K562 (cell line): Measurements from ENCODE around the gene MPDU1. TPM values are rescaled to one million over a fixed set of nuclear protein-coding genes. Genes with fewer than 3 reads are reported as not detected.
A peak's percentile ranks its signal among the peaks of the same experiment; 100 is the strongest.

Experiments used
- ATAC-seq: fragments of 200-7000 bp; cut with Tn5 transposase; 3 replicates; pipeline ENCODE4 v1.9.1; 2020; ENCODE audit warnings: moderate library complexity
- BruUV-seq: library from RNA; stranded (reverse); fragments of 400-500 nt; replicated peaks from 2 replicates; lab custom pipeline; 2021; lab: Mats Ljungman, UMichigan
- CTCF ChIA-PET: fragments of 300-600 bp; formaldehyde crosslinking; extraction: SDS; loops from one replicate; lab custom pipeline; 2021; ENCODE audit warnings: low intra/inter-chr PET ratio; lab: Yijun Ruan, JAX
- POLR2A ChIA-PET: fragments of 300-600, 350-650 bp; sonication (Branson Sonifier 250); formaldehyde crosslinking; extraction: SDS; loops from one replicate; lab custom pipeline; 2021; ENCODE audit warnings: antibody characterized with exemption, inconsistent platforms; lab: Yijun Ruan, JAX
- DNase-seq, 4 experiments: peaks; one replicate each; pipeline versions ENCODE4 v3.0.0 to v3.0.0-alpha.2; 2011 to 2018; ENCODE audit warnings: low spot score in 3 of 4, mixed read lengths in 3 of 4; ENCODE audit errors: extremely low read depth in 1 of 4
- FAIRE-seq: peaks from 2 replicates; lab custom pipeline; 2011; peaks lifted over from hg19 to GRCh38; lab: Jason Lieb, UNC
- H2AFZ ChIP-seq: 2 replicates; pipeline ENCODE4 v1.6.0; 2011; ENCODE audit warnings: low read depth, low read length, control low read depth, inconsistent platforms
- H3K27ac ChIP-seq: fragments of 200-600 bp; 3 replicates; pipeline ENCODE4 v1.8.0; 2011; ENCODE audit warnings: low read depth, mild to moderate bottlenecking, control low read depth, inconsistent platforms, low read length, moderate library complexity, mixed read lengths; ENCODE audit errors: extremely low read depth
- H3K27me3 ChIP-seq, 2 experiments: fragments of 300-600 bp in 1 of 2; 2 replicates in 1 of 2; 3 replicates in 1 of 2; pipeline versions ENCODE4 v1.6.0 to v1.8.0; 2011; ENCODE audit warnings: inconsistent platforms in 2 of 2, low read length in 2 of 2, mild to moderate bottlenecking in 1 of 2, mixed read lengths in 1 of 2, moderate library complexity in 1 of 2; ENCODE audit not compliant: control insufficient read depth in 2 of 2, insufficient read depth in 2 of 2
- H3K36me3 ChIP-seq: fragments of 300-600 bp; 3 replicates; pipeline ENCODE4 v1.8.0; 2011; ENCODE audit warnings: mild to moderate bottlenecking, low read length, inconsistent platforms; ENCODE audit not compliant: control insufficient read depth, insufficient read depth
- H3K4me1 ChIP-seq, 2 experiments: fragments of 200-600 bp in 1 of 2; replicated peaks in 1 of 2; 2 replicates in 1 of 2; 3 replicates in 1 of 2; pipeline versions ENCODE4 v1.5.1 to v1.8.0; 2011; ENCODE audit warnings: inconsistent platforms in 2 of 2, low read length in 2 of 2, mild to moderate bottlenecking in 1 of 2, mixed read lengths in 1 of 2, moderate library complexity in 1 of 2; ENCODE audit not compliant: control insufficient read depth in 2 of 2, insufficient read depth in 2 of 2
- H3K4me2 ChIP-seq: 2 replicates; pipeline ENCODE4 v1.6.1; 2011; ENCODE audit warnings: low read length, control low read depth, inconsistent platforms, mixed read lengths; ENCODE audit not compliant: insufficient read depth
- H3K4me3 ChIP-seq: fragments of 200-600 bp; sonication (generic), shearing (Covaris generic); 2 replicates; pipeline ENCODE4 v1.5.1; 2016; ENCODE audit warnings: control low read depth, inconsistent platforms
- H3K79me2 ChIP-seq: fragments of 200-600 bp; 3 replicates; pipeline ENCODE4 v1.8.0; 2011; ENCODE audit warnings: low read length, inconsistent platforms; ENCODE audit not compliant: control insufficient read depth, insufficient read depth
- H3K9ac ChIP-seq, 2 experiments: 2 replicates each; pipeline versions ENCODE4 v1.6.0 to v1.6.1; 2011; ENCODE audit warnings: low read depth in 2 of 2, low read length in 2 of 2, control low read depth in 1 of 2, inconsistent platforms in 1 of 2, mild to moderate bottlenecking in 1 of 2, mixed read lengths in 1 of 2; ENCODE audit not compliant: insufficient read depth in 1 of 2
- H3K9me1 ChIP-seq: one replicate; pipeline ENCODE4 v1.6.0; 2011; ENCODE audit warnings: inconsistent platforms, mild to moderate bottlenecking, low read length, moderate library complexity; ENCODE audit not compliant: control insufficient read depth, insufficient read depth
- H3K9me3 ChIP-seq: replicated peaks from 2 replicates; pipeline ENCODE4 v1.5.1; 2011; ENCODE audit warnings: low read depth, low read length, inconsistent platforms; ENCODE audit not compliant: control insufficient read depth, insufficient read depth
- H4K20me1 ChIP-seq: replicated peaks from 2 replicates; pipeline ENCODE4 v1.6.1; 2011; ENCODE audit warnings: low read length, inconsistent platforms, mixed read lengths; ENCODE audit not compliant: control insufficient read depth, insufficient read depth
- ARID4B ChIP-seq: sonication (generic); formaldehyde crosslinking; IDR thresholded peaks from 2 replicates; pipeline ENCODE4 v1.8.0; 2022; ENCODE audit warnings: mild to moderate bottlenecking, missing genetic modification reagents
- E2F5 ChIP-seq: sonication (generic); formaldehyde crosslinking; IDR thresholded peaks from 2 replicates; pipeline ENCODE4 v1.8.0; 2022; ENCODE audit warnings: mild to moderate bottlenecking, missing genetic modification reagents
- HCFC1 ChIP-seq: IDR thresholded peaks from 2 replicates; pipeline ENCODE4 v1.6.1; 2012; ENCODE audit warnings: low read depth, low read length, improper control_type of control experiment
- RUNX1 ChIP-seq: sonication (generic); IDR thresholded peaks from 2 replicates; pipeline ENCODE4 v1.6.1; 2016; ENCODE audit warnings: antibody characterized with exemption, low read depth
- SMAD4 ChIP-seq: fragments of 250-450 bp; sonication (Bioruptor Pico); conservative IDR thresholded peaks from 2 replicates; pipeline ENCODE4 v1.8.0; 2021; ENCODE audit warnings: inconsistent platforms, mild to moderate bottlenecking, moderate library complexity
- SMARCC2 ChIP-seq: fragments of 450-650 bp; IDR thresholded peaks from 2 replicates; pipeline ENCODE4 v1.6.1; 2017; ENCODE audit warnings: antibody characterized with exemption, moderate library complexity, mild to moderate bottlenecking, low read depth
- TAF9B ChIP-seq: fragments of 450-650 bp; IDR thresholded peaks from 2 replicates; pipeline ENCODE4 v1.6.1; 2018; ENCODE audit warnings: mild to moderate bottlenecking; ENCODE audit not compliant: partially characterized antibody
- ZNF12 ChIP-seq: sonication (generic); formaldehyde crosslinking; IDR thresholded peaks from 2 replicates; pipeline ENCODE4 v1.4.0; 2020; ENCODE audit warnings: mild to moderate bottlenecking, missing genetic modification reagents
- WGBS: fragments of 100-300 bp; shearing (Covaris generic); methylation state at CpG from one replicate; pipeline ENCODE4 v1.1.6; 2016; ENCODE audit warnings: low coverage, mixed read lengths; ENCODE audit not compliant: insufficient coverage; ENCODE audit errors: missing lambda C conversion rate; 5-methylcytosine and 5-hydroxymethylcytosine counted together
- in situ Hi-C: fragments of 300-500 bp; cut with MboI; formaldehyde crosslinking; loops from 4 replicates; pipeline ENCODE4 v1.15.0; 2018; ENCODE audit warnings: inconsistent platforms, mixed read lengths
- intact Hi-C: fragments of 100-400 bp; cut with micrococcal nuclease; formaldehyde crosslinking; loops from 2 replicates; pipeline ENCODE4 v1.14.2; 2022
- polyA plus RNA-seq, 8 experiments: library from polyadenylated mRNA; depleted of rRNA in 4 of 8; stranded (reverse) in 5 of 8; unstranded in 3 of 8; fragments of >200 nt; fragmentation: Nextera tagmentation in 2 of 8; fragmentation: Illumina TruSeq in 1 of 8; extraction: Ambion mirVana in 2 of 8; extraction: Trizol in 1 of 8; gene quantifications; 2 replicates each; pipeline versions ENCODE4 v1.2.1 to v1.2.3, GENCODE V29; 2011 to 2014; ENCODE audit warnings: inconsistent platforms in 1 of 8, missing spikeins in 1 of 8
- total RNA-seq, 7 experiments: library from RNA; depleted of rRNA in 6 of 7; stranded (reverse); fragments of >200 nt in 6 of 7; fragmentation: Illumina TruSeq in 2 of 7; extraction: Trizol in 2 of 7; gene quantifications; 2 replicates each; pipeline versions ENCODE4 v1.2.1 to v1.2.3, GENCODE V29; 2011 to 2021; ENCODE audit warnings: low replicate concordance in 1 of 7
- TF ChIP-seq, protein P1 (sequence below): IDR thresholded peaks from 2 replicates; pipeline ENCODE4 v1.6.1; 2011; ENCODE audit warnings: borderline replicate concordance, low read depth, mild to moderate bottlenecking, moderate library complexity, low read length; ENCODE audit not compliant: insufficient read depth, poor library complexity, severe bottlenecking

The MPDU1 gene
- total and polyA plus RNA-seq, 9 of the 15 experiments (the other 6 are each of a cell fraction or from before 2014, with no cell fraction given): 4.9 to 179 (median 77.1) TPM

DNA sequence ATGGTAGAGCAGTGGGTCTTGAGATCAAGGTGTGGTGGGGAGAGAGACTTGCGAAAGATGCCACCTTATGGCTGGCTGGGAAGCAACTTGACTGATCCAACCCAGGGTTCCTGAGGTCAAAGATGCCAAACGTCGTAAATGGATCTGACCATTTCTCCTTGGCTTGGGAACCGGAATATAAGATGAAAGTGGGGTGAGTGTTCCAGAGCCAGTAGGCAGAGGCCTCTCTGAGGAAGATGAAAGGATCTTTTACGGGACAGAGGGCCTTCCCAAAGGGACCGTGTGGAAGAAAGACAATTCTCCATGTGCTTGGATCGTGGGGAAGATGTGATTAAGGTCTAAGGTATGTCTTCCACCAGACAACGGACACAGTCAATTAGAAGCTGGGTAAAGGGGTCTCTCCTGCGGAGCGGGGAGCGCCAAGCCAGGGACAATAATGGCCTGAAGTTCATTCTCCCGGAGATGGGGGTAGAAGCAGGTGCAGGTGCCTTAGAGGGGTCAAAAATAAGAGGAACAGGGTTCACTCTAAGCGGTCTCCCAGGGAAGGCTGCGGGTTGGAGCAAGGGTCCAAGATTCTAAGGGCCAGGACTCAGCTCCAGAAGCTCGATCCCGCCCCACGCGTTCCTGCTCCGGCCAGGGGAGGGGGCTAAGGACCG lies 30.2 kb downstream of the MPDU1 start (continued):
- TF ChIP-seq ZNF12 (CRISPR knock-in tag): no peak
- TF ChIP-seq TAF9B: no peak
- TF ChIP-seq RUNX1: no peak
- peak; percentile 58; the same call in 1 of the 2 replicates for TF ChIP-seq SMARCC2

DNA sequence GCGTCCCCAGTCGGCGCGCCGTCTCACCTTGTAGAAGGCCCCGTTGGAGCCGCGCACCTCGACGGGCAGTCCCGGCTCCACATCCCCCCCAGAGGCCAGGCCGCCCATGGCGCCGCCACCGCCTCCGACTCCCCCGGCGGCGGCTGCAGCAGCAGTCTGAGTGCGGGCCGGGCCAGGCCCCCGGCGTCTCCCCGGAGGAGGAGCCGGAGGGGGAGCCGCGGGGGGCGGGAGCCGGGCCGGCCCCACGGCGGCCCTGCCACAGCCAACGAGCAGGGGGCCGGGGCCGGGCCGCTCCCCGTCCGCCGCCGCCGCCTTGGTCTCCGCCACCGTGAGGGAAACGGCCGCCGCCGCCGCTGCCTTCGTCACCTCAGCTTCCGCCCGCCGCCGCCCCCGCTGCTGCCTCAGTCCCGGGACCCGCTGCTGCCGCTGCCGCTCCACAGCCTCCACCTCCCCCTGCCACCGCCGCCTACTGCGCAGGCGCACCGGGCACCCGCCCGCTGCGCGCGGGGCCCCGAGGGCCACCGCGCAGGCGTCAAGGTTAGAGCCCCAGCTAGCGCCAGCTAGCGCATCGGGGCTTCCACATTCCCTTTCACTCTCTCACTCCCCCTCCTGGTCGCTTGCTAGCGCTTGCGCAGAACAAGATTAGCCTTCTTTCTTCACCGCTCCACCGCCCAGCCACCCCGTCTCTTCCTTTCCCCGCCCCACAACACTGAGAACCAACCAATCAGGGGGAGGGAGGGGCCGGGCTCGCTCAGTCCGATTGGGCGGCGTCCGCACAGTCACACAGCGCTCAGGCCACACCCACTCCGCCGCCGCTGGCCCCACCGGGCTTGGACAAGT lies 31.0 kb downstream of the MPDU1 start, which contains the start of gene FXR2:
Gene FXR2, minus strand, starts transcription at position 473 of the 840 bp plus-strand sequence. Its CDS starts 365 bp downstream, at position 108.
- Histone ChIP-seq H3K9me1 (peaks cover 6% of the 10 kb centered on the region), H3K4me2 (peak within 1 kb of the TSS; percentile 82), H3K9ac (peak within 1 kb of the TSS; percentile 80 to 96), H3K4me3 (peak within 1 kb of the TSS; percentile 81), H2AFZ (peak within 1 kb of the TSS; percentile 97), H4K20me1 (no peaks in the 10 kb centered on the region; the same call in 1 of the 2 replicates), H3K27ac (peak within 1 kb of the TSS; percentile 80), H3K9me3 (no peaks in the 10 kb centered on the region), H3K4me1 (peaks cover 16 to 27% of the 10 kb centered on the region in 2 experiments; a peak in 4 of 5 replicates), H3K36me3 (peaks cover 11% of the 10 kb centered on the region; the same call in 2 of the 3 replicates), H3K27me3 (no peaks in the 10 kb centered on the region), H3K79me2 (peaks cover 44% of the 10 kb centered on the region)
- ATAC-seq: peak; percentile 98
- CTCF ChIA-PET: interaction anchor here (0.5 to 0.6 kb wide), 2 partner anchors 18 to 107 kb away, joined by 3 to 4 read pairs; no protein-coding TSS in a partner anchor
- no TSS peak for BruUV-seq
- DNase-seq: peak; percentile 95 to 99 (median 96)
- 4% methylated on average over 13 of the region's 93 CpGs for WGBS
- in situ Hi-C loops: no loop called here
- POLR2A ChIA-PET: interaction anchor here (0.6 to 4.0 kb wide), 9 partner anchors 10 to 1150 kb away, joined by 3 to 28 read pairs (median 3); partner anchors contain the start of genes MPDU1, SAT2 and TP53
- peak; percentile 97 for FAIRE-seq
- intact Hi-C loops: loop anchor here (5.0 kb wide), 1 partner anchor 32 kb away; the partner anchor contains the start of gene MPDU1
- TF ChIP-seq HCFC1 (peak; percentile 28), ARID4B (0 out of 2 replicates have a peak, but pooled peaks have one; percentile 28), SMAD4 (peak; percentile 34; the same call in 1 of the 2 replicates), E2F5 (CRISPR knock-in tag) (no peak)
- TF ChIP-seq, protein P1, sequence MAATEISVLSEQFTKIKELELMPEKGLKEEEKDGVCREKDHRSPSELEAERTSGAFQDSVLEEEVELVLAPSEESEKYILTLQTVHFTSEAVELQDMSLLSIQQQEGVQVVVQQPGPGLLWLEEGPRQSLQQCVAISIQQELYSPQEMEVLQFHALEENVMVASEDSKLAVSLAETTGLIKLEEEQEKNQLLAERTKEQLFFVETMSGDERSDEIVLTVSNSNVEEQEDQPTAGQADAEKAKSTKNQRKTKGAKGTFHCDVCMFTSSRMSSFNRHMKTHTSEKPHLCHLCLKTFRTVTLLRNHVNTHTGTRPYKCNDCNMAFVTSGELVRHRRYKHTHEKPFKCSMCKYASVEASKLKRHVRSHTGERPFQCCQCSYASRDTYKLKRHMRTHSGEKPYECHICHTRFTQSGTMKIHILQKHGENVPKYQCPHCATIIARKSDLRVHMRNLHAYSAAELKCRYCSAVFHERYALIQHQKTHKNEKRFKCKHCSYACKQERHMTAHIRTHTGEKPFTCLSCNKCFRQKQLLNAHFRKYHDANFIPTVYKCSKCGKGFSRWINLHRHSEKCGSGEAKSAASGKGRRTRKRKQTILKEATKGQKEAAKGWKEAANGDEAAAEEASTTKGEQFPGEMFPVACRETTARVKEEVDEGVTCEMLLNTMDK: peak; percentile 80
